Fibroblast of lung (primary cell): ENCODE measurements around the gene SUPT3H. TPM values are rescaled to one million over a fixed set of nuclear protein-coding genes. Genes with fewer than 3 reads are reported as not detected.
"Not testable (repeated sequence)": the region's sequence is repeated elsewhere in the genome, so short reads cannot be mapped to it uniquely, and the experiment has no call there.

ENCODE experiments used
- DNase-seq, 2 donors: peaks; one replicate each; pipeline versions ENCODE4 v3.0.0 to v3.0.0-alpha.2; 2010; ENCODE audit warnings: low read depth in 2 of 2
- H2AFZ ChIP-seq: 2 replicates; pipeline ENCODE4 v1.5.1; 2012; ENCODE audit warnings: low read length, control low read depth, inconsistent platforms
- H3K27ac ChIP-seq: 2 replicates; pipeline ENCODE4 v1.5.1; 2011; ENCODE audit warnings: low read length, control low read depth; ENCODE audit not compliant: insufficient read depth
- H3K27me3 ChIP-seq: 2 replicates; pipeline ENCODE4 v1.5.1; 2011; ENCODE audit warnings: mild to moderate bottlenecking, low read length; ENCODE audit not compliant: control insufficient read depth, insufficient read depth
- H3K36me3 ChIP-seq: 2 replicates; pipeline ENCODE4 v1.5.1; 2011; ENCODE audit warnings: low read length; ENCODE audit not compliant: control insufficient read depth, insufficient read depth
- H3K4me1 ChIP-seq: 2 replicates; pipeline ENCODE4 v1.5.1; 2011; ENCODE audit warnings: low read length; ENCODE audit not compliant: control insufficient read depth, insufficient read depth; ENCODE audit errors: extremely low read depth
- H3K4me2 ChIP-seq: 2 replicates; pipeline ENCODE4 v1.5.1; 2011; ENCODE audit warnings: low read length, control low read depth; ENCODE audit not compliant: insufficient read depth; ENCODE audit errors: extremely low read depth
- H3K4me3 ChIP-seq, 4 experiments: fragments of 200-600 bp in 1 of 4; sonication (generic) in 1 of 4; replicated peaks in 1 of 4; 2 replicates each; pipeline ENCODE4 v1.5.1; 2011 to 2016; ENCODE audit warnings: low read length in 4 of 4, low read depth in 3 of 4, mild to moderate bottlenecking in 3 of 4, control low read depth in 2 of 4, inconsistent platforms in 1 of 4, mixed read lengths in 1 of 4; ENCODE audit not compliant: insufficient read depth in 1 of 4; ENCODE audit errors: control extremely low read depth in 1 of 4
- H3K79me2 ChIP-seq: 2 replicates; pipeline ENCODE4 v1.5.1; 2012; ENCODE audit warnings: mild to moderate bottlenecking, low read length, inconsistent platforms; ENCODE audit not compliant: control insufficient read depth, insufficient read depth
- H3K9ac ChIP-seq: 2 replicates; pipeline ENCODE4 v1.5.1; 2011; ENCODE audit warnings: mild to moderate bottlenecking, low read length, control low read depth; ENCODE audit not compliant: insufficient read depth
- H3K9me3 ChIP-seq: 2 replicates; pipeline ENCODE4 v1.5.1; 2012; ENCODE audit warnings: low read depth, low read length; ENCODE audit not compliant: control insufficient read depth, insufficient read depth
- H4K20me1 ChIP-seq: 2 replicates; pipeline ENCODE4 v1.5.1; 2011; ENCODE audit warnings: low read length; ENCODE audit not compliant: control insufficient read depth, insufficient read depth; ENCODE audit errors: extremely low read depth
- CTCF ChIP-seq, 2 donors: IDR thresholded peaks in 1 of 2; conservative IDR thresholded peaks in 1 of 2; 1 replicate in 1 of 2; 2 replicates in 1 of 2; pipeline ENCODE4 v1.5.1; 2011 to 2012; ENCODE audit warnings: low read length in 2 of 2, control low read depth in 1 of 2, inconsistent platforms in 1 of 2, low read depth in 1 of 2, mild to moderate bottlenecking in 1 of 2
- EZH2 ChIP-seq: IDR thresholded peaks from 2 replicates; pipeline ENCODE4 v1.5.1; 2012; ENCODE audit warnings: low read length, control low read depth, mild to moderate bottlenecking; ENCODE audit errors: missing control alignments
- polyA plus RNA-seq, 2 donors: library from polyadenylated mRNA; depleted of rRNA in 1 of 2; stranded (reverse) in 1 of 2; unstranded in 1 of 2; fragments of >200 nt; gene quantifications; 2 replicates each; pipeline ENCODE4 v1.2.1, GENCODE V29; 2011 to 2012; ENCODE audit warnings: missing spikeins in 1 of 2
- total RNA-seq: library from RNA; depleted of rRNA; stranded (reverse); fragments of >200 nt; gene quantifications from 2 replicates; pipeline ENCODE4 v1.2.1, GENCODE V29; 2014

The SUPT3H gene
- total and polyA plus RNA-seq, 2 donors (not counting 1 experiment from before 2014, with no cell fraction given): 8.3 to 8.5 TPM

GRCh38 chr6:45044510-45045252 is 333.1 kb downstream of the SUPT3H start:
- H4K20me1 ChIP-seq: no peaks in the 10 kb centered on the region
- no peak for TF ChIP-seq CTCF (conservative IDR thresholded peaks at IDR 0.05 in 1 of 2, IDR thresholded peaks at IDR 0.05 in 1 of 2; ENCODE audit: low read depth in 1 of 2, low read length in 2 of 2)
- no peaks in the 10 kb centered on the region for H3K79me2 ChIP-seq
- H3K27ac ChIP-seq: no peak overlapping the region
- no peaks in the 10 kb centered on the region for H3K9me3 ChIP-seq
- H3K4me3 ChIP-seq: no peak overlapping the region
- peak in 1 of 2 donors; percentile 34 for DNase-seq
- H3K36me3 ChIP-seq: no peaks in the 10 kb centered on the region
- H3K4me2 ChIP-seq: no peak overlapping the region
- H2AFZ ChIP-seq: no peak overlapping the region
- no peaks in the 10 kb centered on the region for H3K27me3 ChIP-seq
- H3K4me1 ChIP-seq: no peaks in the 10 kb centered on the region
- H3K9ac ChIP-seq: no peak overlapping the region

- no peak overlapping the region for H3K27ac ChIP-seq
- H3K9ac ChIP-seq: no peak overlapping the region
- no peak overlapping the region for H3K4me2 ChIP-seq
- H3K36me3 ChIP-seq: no peaks in the 10 kb centered on the region
- H3K79me2 ChIP-seq: no peaks in the 10 kb centered on the region
- DNase-seq: no peak
- no peaks in the 10 kb centered on the region for H3K27me3 ChIP-seq
- H2AFZ ChIP-seq: no peak overlapping the region
- no peaks in the 10 kb centered on the region for H3K9me3 ChIP-seq
- no peaks in the 10 kb centered on the region for H3K4me1 ChIP-seq
- TF ChIP-seq CTCF (conservative IDR thresholded peaks at IDR 0.05 in 1 of 2, IDR thresholded peaks at IDR 0.05 in 1 of 2; ENCODE audit: low read depth in 1 of 2, low read length in 2 of 2) (no peak), EZH2 (no peak)
- no peaks in the 10 kb centered on the region for H4K20me1 ChIP-seq
- H3K4me3 ChIP-seq: no peak overlapping the region
Observed at GRCh38 chr6:45044086-45044485, 333.6 kb downstream of the SUPT3H start.

DNA sequence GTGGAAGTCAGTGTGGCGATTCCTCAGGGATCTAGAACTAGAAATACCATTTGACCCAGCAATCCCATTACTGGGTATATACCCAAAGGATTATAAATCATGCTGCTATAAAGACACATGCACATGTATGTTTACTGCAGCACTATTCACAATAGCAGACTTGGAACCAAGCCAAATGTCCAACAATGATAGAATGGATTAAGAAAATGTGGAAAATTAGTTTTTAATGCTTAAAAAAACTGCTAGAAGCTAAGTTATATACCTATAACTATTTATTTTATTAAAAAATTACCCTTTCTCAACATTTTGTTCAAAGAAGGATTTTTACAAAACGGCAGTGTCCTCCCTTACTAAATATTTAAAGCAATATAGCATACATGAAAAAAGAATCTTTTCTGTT is 335.1 kb downstream of the SUPT3H start:
- not testable (repeated sequence) for H2AFZ ChIP-seq

More for the DNA sequence above, 335.1 kb downstream of the SUPT3H start:
- not testable (repeated sequence) for H3K9me3 ChIP-seq, H3K79me2 ChIP-seq, H4K20me1 ChIP-seq, H3K4me2 ChIP-seq, H3K27me3 ChIP-seq, H3K9ac ChIP-seq, DNase-seq, H3K4me1 ChIP-seq, H3K4me3 ChIP-seq, H3K36me3 ChIP-seq, H3K27ac ChIP-seq
